LNCAP (cell line): ENCODE results near the gene FAT1.

Experiments
- CTCF ChIP-seq: fragments of 450-650 bp; IDR thresholded peaks from 2 replicates; pipeline ENCODE4 v1.5.1; 2017; ENCODE audit warnings: mild to moderate bottlenecking

Gene FAT1

GRCh38 chr4:186627226-186627865 lies 96.3 kb downstream of the FAT1 start:
- no peak for TF ChIP-seq CTCF

- no peak for TF ChIP-seq CTCF
Measured at GRCh38 chr4:186624951-186625350, 98.7 kb downstream of the FAT1 start.

GRCh38 chr4:186623546-186623945 lies 100.1 kb downstream of the FAT1 start:
- TF ChIP-seq CTCF, result no peak

- no peak for TF ChIP-seq CTCF
Measured at GRCh38 chr4:186622788-186623464, 100.7 kb downstream of the FAT1 start.

GRCh38 chr4:186621959-186622553 lies 101.6 kb downstream of the FAT1 start:
- no peak for TF ChIP-seq CTCF

- no peak for TF ChIP-seq CTCF
Measured at GRCh38 chr4:186619088-186619487, 104.6 kb downstream of the FAT1 start.

GRCh38 chr4:186617921-186618320 lies 105.7 kb downstream of the FAT1 start:
- TF ChIP-seq CTCF, result no peak
